GOT3 (cell line): Measurements from ENCODE around the gene TBC1D32.
"Not testable (repeated sequence)": the region's sequence is repeated elsewhere in the genome, so short reads cannot be mapped to it uniquely, and the experiment has no call there.

ENCODE experiments used
- DNase-seq: peaks from one replicate; lab custom pipeline; 2025; ENCODE audit warnings: mixed read lengths; lab: John Stamatoyannopoulos, UW

The TBC1D32 gene

DNA sequence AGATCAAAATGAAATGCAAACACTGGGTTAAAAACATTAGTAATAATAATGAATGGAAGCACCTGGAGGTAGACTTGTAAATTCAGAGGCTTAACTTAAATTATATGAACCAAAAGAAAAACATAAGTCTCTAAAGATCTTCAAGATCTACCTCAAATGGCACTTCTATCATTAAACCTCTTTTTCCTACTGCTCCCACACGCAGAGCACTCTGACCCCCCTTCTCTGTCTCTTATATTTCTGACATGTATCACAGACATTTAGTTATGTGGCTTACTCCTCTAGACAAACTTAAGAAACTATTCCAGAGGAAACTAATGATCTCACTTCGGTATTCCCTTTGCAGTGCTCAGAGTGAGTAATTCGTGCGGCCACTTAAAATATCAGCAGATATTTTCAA, 1.1 kb downstream of the TBC1D32 start:
- no peak for DNase-seq

DNA sequence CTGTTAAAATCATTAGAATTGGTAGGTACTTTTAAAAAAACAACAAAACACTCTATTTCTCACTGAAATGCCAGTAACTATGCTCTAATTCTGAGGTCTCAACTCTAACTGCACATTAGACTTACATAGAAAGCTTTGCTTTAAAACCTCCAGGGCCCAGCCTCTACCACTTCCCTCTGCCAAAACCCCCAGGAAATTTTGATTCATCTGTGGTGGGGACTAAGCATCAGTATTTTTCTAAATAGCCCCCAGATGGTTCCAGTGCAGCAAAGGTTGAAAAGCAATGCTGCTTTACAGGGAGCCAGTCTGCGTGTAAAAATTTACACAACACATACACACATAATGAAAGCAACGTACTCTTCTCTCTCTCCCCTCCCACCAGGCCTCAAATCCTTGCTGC, 3.8 kb downstream of the TBC1D32 start:
- no peak for DNase-seq

DNA sequence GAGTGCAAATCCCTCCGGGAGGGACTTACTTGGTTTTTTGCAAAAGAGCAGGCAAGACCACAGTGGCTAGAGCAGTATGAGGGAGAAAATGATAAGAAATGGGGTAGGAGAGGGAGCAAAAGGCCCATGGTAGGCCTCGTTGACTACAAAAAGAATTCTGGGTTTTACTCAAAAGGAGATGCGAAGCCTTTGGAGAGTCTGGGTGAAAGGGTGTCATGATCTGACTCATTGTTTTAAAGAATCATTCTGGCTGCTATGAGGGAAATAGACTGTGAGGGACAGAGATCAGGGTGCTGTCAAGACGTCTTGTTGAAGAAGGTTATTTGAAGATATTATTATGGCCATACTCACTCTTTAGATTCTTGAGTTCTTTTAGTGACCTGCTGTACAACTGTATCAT, 13.0 kb downstream of the TBC1D32 start:
- DNase-seq = no peak

DNA sequence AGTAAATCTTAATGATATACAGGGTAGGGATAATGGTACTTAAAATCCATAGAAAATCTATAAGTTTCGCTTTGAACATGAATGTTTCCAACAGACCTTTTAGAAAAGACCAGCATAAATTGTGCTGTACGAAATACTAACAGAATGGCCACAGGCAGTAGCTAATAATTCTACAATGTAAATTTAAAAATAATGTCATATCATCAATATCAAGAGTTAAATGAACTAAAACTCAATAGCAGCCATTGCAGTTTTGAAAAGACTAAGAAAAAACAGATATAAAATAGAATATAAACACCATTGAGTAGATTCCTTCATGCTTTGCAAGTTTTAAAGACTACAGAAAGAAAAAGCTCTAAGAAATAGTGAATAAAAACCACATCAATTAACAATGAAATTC, 14.7 kb downstream of the TBC1D32 start:
- no peak for DNase-seq

DNA sequence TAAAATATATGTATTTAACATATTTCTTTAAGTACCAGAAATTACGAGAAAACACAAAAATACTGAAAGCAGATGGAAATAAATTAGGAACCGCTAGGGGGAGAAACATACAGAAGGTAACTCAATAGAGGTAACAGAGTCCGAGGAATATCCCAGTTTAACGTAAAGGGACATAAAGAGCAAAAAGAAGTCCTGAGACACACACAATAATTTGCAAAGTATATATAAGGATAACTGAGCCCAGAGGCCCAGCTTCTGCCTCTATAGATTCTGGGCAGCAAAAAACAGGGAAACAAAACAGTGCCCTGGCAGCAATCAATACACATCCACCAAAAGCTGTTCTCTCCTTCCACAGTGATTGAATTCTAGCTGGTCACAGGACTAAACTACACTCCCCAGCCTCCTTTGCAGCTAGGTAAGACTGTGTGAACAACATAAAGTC, 15.1 kb downstream of the TBC1D32 start:
- no peak for DNase-seq

DNA sequence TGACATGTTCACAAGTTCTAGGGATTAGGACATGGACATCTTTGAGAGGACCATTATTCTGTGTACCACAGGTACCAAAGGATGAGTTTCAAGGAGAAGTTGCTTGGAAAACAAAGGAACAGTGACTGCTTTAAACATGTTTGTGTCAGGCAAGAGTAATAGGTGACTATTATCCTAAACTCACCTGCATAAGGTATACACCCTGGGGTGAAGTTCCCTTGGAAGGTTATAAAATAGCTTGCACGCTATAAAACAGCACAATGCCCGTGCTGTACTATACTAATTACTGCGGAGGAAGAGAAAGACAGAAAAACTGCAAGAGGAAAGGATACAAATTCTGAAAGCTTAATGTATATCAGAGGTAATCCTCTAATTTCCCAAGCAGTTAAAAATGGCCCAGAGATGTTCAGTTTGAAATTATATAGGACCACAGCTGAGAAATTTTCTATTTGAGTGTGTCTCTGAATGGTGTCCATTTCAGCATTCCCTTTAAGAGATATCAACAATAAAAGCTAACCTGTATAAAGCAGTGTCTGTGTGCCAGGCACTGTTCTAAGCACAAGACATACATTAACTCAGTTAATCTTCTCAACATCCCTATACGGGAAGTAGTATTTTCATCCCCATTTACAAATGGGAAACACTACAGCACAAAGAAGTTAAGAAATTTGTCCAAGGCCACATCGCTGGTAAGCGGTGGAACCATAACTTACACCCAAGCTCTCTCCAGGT, 19.7 kb downstream of the TBC1D32 start:
- DNase-seq = no peak

DNA sequence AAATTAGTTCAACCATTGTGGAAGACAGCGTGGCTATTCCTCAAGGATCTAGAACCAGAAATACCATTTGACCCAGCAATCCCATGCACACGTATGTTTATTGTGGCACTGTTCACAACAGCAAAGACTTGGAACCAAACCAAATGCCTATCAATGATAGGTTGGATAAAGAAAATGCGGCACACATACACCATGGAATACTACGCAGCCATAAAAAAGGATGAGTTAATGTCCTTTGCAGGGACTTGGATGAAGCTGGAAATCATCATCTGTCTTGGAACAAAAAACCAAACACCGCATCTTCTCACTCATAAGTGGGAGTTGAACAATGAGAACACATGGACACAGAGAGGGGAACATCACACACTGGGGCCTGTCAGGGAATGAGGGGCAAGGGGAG, 22.5 kb downstream of the TBC1D32 start:
- not testable (repeated sequence) for DNase-seq

DNA sequence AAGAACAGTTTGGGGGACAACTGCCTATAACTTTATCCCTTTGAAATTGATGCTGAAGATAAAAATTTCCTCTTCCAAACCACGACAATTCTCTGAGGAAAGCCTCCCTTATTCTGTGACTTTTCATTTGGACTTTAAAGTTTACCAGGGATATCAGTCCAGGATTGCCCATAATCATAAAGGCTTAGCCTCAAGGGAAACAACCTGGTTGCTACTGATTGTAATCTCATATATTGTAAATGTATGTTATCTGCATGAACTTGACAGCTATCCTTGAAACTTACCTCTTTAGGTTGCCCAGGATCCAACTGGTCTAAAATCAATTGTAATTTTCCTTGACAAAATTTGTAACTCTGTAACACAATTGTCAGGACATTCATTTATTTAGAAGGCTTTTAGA, 23.8 kb downstream of the TBC1D32 start:
- DNase-seq = no peak

DNA sequence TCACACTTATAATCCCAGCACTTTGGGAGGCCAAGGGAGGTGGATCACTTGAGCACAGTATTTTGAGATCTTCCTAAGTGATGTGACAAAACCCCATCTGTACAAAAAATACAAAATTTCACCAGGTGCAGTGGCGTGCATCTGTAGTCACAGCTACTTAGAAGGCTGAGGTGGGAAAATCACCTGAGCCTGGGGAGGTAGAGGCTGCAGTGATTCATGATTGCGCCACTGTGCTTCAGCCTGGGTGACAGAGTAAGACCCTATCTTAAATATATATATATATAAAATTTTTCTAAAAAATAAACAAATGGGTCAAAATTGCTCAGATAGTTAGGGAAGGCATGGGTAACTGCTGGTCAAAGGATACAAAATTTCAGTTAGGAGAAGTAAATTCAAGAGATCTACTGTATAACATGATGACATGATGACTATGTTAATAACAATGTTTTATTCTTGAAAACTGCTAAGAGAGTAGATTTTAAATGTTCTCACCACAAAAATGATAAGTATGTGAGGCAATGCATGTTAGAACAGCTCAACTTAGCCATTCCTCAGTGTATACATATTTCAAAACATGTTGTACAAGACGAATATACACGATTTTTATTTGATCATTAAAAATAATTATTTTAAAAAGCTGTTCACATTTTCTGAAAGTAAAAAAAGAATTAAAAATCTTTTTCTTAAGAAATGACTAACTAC, 24.4 kb downstream of the TBC1D32 start:
- DNase-seq = no peak

DNA sequence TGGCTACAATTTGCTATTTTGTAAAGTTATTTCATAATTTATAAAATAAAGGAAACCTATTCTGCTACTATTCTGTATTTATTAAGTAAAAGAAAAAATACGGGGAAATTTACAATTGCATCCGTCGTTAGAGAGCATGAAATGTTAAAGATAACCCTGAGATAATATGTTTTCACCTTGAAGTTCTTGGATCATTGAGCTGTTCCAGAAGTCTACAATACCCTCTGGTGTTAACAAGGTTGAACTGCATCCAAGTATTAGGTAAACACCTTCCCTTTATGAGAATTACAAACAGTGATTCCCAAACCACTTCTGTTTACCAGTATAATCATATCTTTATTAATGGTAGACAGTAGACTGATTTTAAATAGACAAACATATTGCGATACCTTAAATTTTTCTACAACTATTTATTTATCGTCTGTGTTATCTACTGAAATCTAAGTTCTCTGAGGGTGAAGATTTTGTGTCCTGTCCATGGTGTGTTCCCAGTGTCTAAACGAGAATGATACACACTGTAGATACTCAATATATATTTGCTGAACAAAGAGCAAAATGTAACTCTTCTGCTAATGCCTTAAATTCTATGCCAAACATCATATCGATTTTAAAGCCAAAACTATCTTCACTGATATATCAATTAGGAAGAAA, 28.2 kb downstream of the TBC1D32 start:
- no peak for DNase-seq

DNA sequence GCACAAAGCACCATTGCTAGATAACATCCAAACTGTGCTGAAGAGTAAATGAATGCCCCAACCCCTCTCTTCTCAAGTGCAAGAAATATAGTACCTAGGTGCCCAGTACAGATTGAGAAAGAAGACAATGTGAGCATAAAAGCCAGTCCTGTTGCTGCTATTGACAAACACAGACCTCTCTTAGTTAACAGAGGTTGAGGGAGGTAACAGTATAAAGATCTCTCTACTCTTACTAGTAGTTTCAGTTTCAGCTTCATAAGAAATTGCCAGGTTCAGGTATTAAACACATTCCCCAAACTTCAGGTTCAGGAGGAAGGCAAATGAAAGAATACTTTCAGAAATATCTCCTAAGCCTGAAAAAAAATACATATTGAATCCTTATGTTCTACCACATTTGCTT, 31.4 kb downstream of the TBC1D32 start:
- DNase-seq = no peak

DNA sequence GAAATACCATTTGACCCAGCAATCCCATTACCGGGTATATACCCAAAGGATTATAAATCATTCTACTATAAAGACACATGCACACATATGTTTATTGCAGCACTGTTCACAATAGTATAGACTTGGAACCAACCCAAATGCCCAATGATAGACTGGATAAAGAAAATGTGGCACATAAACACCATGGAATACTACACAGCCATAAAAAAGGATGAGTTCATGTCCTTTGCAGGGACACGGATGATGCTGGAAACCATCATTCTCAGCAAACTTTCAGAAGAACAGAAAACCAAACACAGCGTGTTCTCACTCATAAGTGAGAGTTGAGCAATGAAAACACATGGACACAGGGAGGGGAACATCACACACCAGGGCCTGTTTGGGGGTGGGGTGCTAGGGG, 33.1 kb downstream of the TBC1D32 start:
- not testable (repeated sequence) for DNase-seq

DNA sequence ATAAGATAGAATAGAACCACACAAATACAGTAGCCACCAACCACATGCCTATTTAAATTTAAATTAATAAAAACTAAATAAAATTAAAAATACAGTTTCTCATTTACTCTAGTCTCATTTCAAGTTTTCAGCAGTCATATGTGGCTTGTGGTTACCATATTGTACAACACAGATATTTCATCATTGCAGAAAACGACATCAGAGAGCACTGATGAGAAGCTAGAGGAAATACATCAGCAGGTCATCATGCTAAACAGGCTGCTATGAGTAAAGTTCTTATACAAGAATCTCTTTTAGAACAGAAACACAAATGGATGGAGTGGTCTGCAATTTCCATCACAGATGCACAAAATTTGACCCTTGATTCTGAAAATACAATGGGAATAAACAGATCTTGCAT, 36.6 kb downstream of the TBC1D32 start:
- DNase-seq = no peak

DNA sequence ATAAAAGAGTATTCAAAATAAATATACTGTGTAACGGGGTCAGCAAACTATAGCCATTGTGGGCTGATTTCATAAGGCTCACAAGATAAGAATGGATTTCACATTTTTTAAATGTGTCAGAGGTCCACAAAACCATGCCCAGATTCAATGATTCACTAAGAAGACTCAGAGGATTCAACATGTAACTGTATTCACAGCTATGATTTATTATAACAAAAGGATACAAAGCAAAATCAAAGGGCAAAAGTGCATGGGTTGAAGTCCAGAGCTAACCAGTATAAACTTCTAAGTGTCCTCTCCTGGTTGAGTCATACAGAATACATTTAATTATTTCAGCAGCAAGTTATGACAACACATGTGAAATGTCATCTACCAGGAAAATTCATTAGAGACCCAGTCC, 49.2 kb downstream of the TBC1D32 start:
- DNase-seq = no peak

DNA sequence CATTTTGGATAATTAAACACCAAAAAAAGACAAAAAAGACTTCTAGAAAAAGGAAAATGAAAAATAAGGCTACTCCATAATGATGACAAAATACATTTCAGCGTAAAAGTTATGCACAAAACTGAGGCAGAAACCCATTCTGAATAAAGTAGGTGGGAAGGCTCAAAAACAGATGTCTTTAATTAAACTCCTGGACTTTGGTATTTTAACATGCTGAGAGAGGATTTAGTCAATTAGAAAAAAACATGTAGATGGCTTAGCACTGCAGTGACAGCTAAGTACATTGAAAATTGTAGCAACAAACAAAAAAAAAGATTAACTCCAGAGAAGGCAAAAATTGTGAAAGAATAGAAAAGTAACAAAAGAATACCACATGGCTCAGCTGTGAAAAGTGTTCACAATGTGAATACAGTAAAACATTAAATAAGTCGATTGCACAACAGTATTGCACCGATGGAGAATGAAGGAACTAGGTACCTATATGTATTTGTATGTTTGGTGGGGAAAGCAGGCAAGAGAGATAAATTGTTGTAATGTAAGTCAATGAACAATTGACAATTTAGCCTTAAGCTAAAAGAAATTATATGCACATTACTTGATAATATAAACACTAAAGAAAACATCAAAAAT, 59.5 kb downstream of the TBC1D32 start:
- no peak for DNase-seq

DNA sequence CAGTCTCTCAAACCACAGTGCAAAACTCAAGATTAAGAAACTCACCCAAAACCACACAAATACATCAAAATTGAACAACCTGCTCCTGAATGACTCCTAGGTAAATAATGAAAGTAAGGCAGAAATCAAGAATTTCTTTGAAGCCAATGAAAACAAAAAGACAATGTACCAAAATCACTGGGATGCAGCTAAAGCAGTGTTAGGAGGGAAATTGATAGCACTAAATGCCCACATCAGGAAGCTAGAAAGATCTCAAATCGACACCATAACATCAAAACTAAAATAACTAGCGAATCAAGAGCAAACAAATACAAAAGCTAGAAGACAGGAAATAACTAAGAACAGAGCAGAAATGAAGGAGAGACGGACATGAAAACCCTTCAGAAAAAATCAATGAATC, 70.5 kb downstream of the TBC1D32 start:
- DNase-seq = no peak

DNA sequence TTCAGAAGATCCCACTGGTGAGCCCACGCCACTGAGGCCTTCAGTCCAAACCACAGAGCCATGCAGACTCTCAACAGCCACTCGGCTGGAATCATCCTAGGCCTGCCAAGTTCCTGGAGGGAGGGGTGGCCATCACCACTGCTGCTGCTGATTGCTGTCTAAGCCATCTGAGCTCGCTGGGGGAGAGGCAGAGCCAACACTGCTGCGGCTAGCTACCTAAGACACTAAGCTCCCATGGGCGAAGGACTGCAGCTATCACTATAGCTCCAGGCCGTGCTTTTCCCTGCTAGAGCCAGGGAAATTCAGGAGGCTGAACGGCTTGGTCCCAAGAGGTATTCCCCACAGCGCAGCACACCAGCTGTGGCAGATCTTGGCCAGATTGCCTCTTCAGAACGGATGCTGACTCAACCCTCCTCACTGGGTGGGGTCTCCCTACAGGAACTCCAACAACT, 73.6 kb downstream of the TBC1D32 start:
- DNase-seq = no peak

DNA sequence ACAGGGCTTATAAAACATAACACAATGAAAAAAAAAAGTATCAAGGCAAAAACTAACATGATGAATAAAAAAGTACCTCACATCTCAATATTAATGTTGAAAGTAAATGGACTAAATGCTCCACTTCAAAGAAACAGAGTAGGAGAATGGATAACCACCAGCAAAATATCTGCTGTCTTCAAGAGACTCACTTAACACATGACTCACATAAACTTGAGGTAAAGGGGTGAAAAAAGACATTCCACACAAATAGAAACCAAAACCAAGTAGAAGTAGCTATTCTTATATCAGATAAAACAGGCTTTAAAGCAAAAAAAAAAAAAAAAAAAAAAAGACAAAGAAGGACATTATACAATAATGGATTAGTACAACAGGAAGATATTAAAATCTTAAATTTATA, 86.9 kb downstream of the TBC1D32 start:
- no peak for DNase-seq

DNA sequence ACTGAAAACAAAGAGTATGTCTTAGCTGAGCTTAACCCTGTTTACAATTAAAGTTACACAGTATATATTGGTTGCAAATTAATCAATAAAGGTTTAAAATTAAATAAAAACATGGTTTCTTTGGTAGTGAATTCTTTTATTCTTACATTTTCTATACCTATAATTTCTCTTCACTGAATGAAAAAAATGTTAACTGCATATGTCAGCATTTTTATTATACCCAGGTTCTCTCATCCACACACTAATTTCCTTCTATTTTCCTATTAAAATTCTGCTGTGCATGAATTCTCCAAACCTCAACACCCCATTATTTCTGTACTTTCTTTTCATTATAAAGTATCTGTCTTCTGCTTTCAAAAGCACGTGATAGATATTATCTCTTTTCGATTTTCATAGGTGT, 91.9 kb downstream of the TBC1D32 start:
- no peak for DNase-seq

DNA sequence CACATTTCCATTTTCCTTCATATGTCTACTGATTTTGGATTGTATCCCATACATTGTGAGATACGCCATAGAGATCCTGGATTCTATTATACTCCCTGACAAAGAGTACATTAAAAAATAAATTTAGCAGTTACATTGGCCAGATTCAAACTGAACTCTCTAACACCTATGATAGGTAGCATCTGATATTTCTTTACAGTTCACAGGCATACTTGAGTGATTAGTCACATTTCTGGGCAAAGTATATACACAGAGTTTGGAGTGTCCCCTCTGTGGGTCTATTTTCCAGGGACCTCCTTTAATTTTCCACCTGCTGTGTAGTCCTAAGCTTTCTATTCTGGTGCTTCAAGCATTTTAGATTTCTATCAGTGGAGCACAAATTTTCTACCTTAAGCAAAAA, 96.4 kb downstream of the TBC1D32 start:
- DNase-seq = no peak

DNA sequence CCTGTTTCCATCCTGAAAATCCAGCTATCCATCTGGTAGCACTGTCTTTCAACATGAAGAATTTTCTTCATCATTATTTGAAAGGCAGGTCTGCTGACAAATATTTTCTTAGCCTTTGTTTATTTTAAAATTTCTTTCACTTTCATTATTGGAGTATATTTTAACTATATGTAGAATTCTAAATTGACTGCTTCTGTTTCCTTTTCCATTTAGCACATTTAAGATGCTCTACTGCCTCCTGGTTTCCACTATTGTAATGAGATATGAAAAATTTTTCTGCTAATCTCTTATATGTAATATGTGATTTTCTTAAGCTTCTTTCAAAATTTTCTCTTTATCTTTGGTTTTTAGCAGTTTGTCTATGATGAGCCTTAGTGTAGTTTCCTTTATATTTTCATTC, 97.3 kb downstream of the TBC1D32 start:
- no peak for DNase-seq

DNA sequence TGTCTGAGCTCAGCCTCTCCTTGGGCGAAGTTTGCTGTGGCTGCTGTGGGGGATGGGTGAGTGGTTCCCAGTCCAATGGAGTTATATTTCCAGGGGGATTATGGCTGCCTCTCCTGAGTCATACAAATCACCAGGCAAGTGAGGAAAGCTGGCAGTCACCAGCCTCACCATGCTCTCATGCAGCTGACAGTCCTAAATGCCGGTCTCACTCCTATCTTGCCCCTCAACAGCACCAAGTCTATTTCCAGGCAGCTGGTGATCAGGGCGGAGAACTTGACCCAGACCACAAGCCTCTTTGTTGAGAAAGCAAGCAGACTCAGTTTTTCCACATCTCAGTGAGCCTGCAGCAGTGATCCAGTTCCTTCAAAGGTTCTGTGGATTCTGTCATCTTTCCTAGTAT, 98.9 kb downstream of the TBC1D32 start:
- no peak for DNase-seq

DNA sequence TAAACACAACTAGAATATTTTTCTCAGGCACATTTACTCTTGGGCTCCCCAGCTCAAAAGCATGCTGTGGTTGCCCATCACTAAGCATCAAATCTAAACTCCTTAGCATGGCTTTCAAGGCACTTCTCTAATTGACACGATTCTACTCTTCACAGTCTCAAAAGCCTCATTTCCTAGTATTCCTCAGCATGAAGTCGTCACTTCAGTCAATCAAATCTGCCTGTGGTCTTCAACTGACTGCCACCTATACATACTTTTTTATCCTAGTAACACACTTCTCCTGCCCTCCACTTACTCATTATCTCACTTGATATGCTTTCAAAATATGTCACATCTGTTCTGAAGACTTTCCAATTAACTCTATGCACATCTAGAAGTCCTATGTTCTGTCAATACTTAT, 110.3 kb downstream of the TBC1D32 start:
- DNase-seq = no peak
